GM12873 (cell line): ENCODE measurements around the gene TM4SF5.

Experiments used
- CTCF ChIP-seq: IDR thresholded peaks from 2 replicates; pipeline ENCODE4 v1.5.1; 2012; ENCODE audit warnings: low read depth, mild to moderate bottlenecking, moderate library complexity, low read length, control low read depth; ENCODE audit not compliant: insufficient read depth; ENCODE audit errors: missing control alignments

TM4SF5 gene

DNA sequence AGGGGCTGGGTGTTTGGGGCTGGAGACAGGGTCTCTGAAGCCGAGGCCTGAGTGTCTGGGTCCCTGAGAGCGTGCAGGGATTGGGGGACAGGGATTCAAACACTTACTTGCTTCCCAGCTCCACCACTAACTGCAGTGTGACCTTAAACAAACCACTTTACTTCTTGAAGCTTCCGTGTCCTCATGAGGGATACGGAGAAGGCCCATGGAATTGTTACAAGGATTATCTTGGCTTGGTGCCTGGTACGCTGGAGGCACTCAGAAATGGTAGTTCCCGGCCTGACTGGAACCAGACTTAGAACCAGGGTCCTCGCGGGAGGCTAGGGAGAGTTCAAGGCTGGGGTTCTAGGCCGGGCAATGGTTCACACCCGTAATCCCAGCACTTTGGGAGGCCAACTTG, 29.1 kb upstream of the TM4SF5 start:
- no peak for TF ChIP-seq CTCF

DNA sequence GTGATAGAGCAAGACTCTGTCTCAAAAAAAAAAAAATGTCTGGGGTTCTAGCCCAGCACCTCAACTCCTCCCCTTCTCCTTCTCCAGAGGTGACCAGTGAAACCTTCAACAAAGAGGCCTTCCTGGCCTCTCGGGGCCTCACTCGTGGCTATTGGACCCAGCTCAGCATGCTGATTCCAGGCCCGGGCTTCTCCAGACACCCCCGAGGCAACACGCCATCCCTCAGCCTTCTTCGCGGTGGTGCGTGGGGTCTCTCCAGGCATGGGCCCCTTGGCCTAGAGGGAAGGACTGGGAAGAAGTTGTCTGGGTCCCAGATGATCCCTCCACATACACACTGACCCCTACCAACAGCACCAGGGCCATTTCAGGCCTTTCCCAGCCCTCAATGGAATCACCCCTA, 28.5 kb upstream of the TM4SF5 start:
- no peak for TF ChIP-seq CTCF

DNA sequence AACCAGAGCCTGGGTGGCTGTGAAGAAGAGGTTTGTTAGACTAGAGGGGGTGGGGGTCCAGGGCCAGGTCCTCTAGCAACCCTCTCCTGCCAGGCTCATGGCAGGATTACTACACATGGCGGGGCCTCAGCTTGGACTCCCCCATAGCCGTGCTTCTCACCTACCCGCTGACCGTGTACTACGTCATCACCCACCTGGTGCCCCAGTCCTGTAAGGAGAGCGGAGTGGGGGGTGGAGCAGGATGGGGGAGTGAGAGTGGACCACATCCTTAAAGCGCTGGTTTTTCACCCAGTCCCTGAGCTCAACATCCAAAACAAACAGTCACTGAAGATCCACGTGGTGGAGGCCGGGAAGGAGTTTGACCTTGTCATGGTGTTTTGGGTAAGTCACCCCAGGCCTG, 27.8 kb upstream of the TM4SF5 start:
- TF ChIP-seq CTCF = no peak

- no peak for TF ChIP-seq CTCF
Observed at GRCh38 chr17:4744999-4745969, 26.4 kb upstream of the TM4SF5 start.

GRCh38 chr17:4747847-4748246, 23.8 kb upstream of the TM4SF5 start:
- TF ChIP-seq CTCF = no peak

GRCh38 chr17:4748686-4749085, 23.0 kb upstream of the TM4SF5 start:
- TF ChIP-seq CTCF = no peak

DNA sequence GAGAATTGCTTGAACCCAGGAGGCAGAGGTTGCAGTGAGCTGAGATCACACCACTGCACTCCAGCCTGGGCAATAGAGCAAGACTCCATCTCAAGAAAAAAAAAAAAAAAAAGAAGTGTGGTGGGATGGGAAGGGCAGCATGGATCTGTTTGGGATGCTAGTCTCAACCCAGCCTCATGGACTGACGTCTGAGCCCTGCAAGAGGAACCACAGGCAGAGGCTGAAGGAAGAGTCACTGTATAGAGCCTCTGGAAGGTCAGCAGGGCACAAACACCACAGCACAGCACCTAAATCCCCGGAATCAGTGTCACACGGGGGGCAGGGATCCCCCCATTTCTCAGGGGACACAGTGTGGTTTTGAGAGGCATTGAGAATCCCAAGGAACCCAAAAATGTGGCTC, 21.1 kb upstream of the TM4SF5 start:
- no peak for TF ChIP-seq CTCF
